ENCODE data around the gene GALNT15.

DNA sequence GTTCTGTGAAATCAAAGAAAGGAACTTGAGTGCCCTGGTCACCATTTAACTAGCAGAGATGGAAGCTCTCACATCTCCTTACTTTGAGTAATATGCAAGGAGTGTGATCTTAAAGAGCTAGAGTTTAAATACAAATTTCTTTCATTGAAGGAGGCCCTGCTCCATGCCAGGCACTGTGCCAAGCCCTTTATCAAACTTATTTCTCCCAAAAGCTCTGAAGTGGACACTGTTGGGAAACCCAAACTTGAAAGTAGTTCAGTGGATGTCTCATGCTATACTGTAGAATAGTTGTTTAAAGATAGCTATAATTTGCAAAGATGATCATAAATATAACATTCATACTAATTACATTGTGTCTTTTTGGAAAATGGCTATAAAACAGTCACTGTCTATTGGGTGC is 17.1 kb downstream of the GALNT15 start:
- TF ChIP-seq, protein P1, sequence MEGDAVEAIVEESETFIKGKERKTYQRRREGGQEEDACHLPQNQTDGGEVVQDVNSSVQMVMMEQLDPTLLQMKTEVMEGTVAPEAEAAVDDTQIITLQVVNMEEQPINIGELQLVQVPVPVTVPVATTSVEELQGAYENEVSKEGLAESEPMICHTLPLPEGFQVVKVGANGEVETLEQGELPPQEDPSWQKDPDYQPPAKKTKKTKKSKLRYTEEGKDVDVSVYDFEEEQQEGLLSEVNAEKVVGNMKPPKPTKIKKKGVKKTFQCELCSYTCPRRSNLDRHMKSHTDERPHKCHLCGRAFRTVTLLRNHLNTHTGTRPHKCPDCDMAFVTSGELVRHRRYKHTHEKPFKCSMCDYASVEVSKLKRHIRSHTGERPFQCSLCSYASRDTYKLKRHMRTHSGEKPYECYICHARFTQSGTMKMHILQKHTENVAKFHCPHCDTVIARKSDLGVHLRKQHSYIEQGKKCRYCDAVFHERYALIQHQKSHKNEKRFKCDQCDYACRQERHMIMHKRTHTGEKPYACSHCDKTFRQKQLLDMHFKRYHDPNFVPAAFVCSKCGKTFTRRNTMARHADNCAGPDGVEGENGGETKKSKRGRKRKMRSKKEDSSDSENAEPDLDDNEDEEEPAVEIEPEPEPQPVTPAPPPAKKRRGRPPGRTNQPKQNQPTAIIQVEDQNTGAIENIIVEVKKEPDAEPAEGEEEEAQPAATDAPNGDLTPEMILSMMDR (conservative IDR thresholded peaks at IDR 0.05), result no peak
- no peak for TF ChIP-seq ZFX (IDR thresholded peaks at IDR 0.05)
